HL-60 (cell line): ENCODE measurements around the gene CYP26B1.

Experiments
- DNase-seq, 2 experiments: peaks; one replicate each; pipeline ENCODE4 v3.0.0-alpha.2; 2010 to 2020; ENCODE audit warnings: low read depth in 1 of 2, low spot score in 1 of 2
- H3K27ac ChIP-seq: fragments of 250-450 bp; sonication (Bioruptor Pico); replicated peaks from 2 replicates; pipeline ENCODE4 v1.5.1; 2020; ENCODE audit warnings: mild to moderate bottlenecking, moderate library complexity
- H3K27me3 ChIP-seq: fragments of 250-450 bp; sonication (Bioruptor Pico); 2 replicates; pipeline ENCODE4 v1.5.1; 2021; ENCODE audit warnings: mild to moderate bottlenecking, moderate library complexity; ENCODE audit not compliant: insufficient read depth, poor library complexity, severe bottlenecking
- H3K4me3 ChIP-seq: replicated peaks from 2 replicates; pipeline ENCODE4 v1.5.1; 2011; ENCODE audit warnings: mild to moderate bottlenecking, control low read depth, low read length; ENCODE audit not compliant: insufficient read depth
- CTCF ChIP-seq: IDR thresholded peaks from one replicate; pipeline ENCODE4 v1.5.1; 2011; ENCODE audit warnings: low read length, control low read depth, inconsistent platforms; ENCODE audit not compliant: insufficient read depth
- GABPA ChIP-seq: IDR thresholded peaks from 2 replicates; pipeline ENCODE4 v1.6.1; 2012; ENCODE audit warnings: low read depth
- POLR2AphosphoS5 ChIP-seq: IDR thresholded peaks from 2 replicates; pipeline ENCODE4 v1.6.1; 2012; ENCODE audit warnings: low read depth
- REST ChIP-seq: IDR thresholded peaks from 2 replicates; pipeline ENCODE4 v1.6.1; 2012; ENCODE audit warnings: low read depth; ENCODE audit not compliant: insufficient replicate concordance
- SPI1 ChIP-seq: IDR thresholded peaks from 2 replicates; pipeline ENCODE4 v1.6.1; 2012; ENCODE audit warnings: low read depth, mild to moderate bottlenecking, borderline replicate concordance

The CYP26B1 gene

GRCh38 chr2:72113847-72114692 is 33.6 kb downstream of the CYP26B1 start:
- no peak overlapping the region for H3K27ac ChIP-seq
- no peak for DNase-seq
- no peak overlapping the region for H3K4me3 ChIP-seq
- H3K27me3 ChIP-seq, result no peaks in the 10 kb centered on the region
- TF ChIP-seq CTCF (no peak), REST (no peak), POLR2AphosphoS5 (no peak), GABPA (no peak), SPI1 (no peak)

- no peak overlapping the region for H3K27ac ChIP-seq
- TF ChIP-seq POLR2AphosphoS5 (no peak), SPI1 (no peak), CTCF (no peak), GABPA (no peak), REST (no peak)
- no peak overlapping the region for H3K4me3 ChIP-seq
- H3K27me3 ChIP-seq, result no peaks in the 10 kb centered on the region
- no peak for DNase-seq
Measured at GRCh38 chr2:72112981-72113846, 34.4 kb downstream of the CYP26B1 start.

- TF ChIP-seq GABPA (no peak), CTCF (no peak), POLR2AphosphoS5 (no peak)
- Histone ChIP-seq H3K27me3 (no peaks in the 10 kb centered on the region), H3K27ac (no peak overlapping the region), H3K4me3 (no peak overlapping the region)
- no peak for DNase-seq
Measured at GRCh38 chr2:72112401-72112800, 35.3 kb downstream of the CYP26B1 start.
